MM.1S (cell line): ENCODE measurements around the gene NTM.

Experiments used
- DNase-seq: peaks from one replicate; pipeline ENCODE4 v3.0.0-alpha.2; 2015
- H2AFZ ChIP-seq: fragments of 300-600 bp; sonication (generic); 2 replicates; pipeline ENCODE4 v1.6.0; 2016; ENCODE audit warnings: antibody characterized with exemption, low read length
- H3F3A ChIP-seq: fragments of 300-600 bp; sonication (generic); 2 replicates; pipeline ENCODE4 v1.6.1; 2016; ENCODE audit warnings: mild to moderate bottlenecking, antibody characterized with exemption, low read length, moderate library complexity, mixed read lengths; ENCODE audit not compliant: insufficient read depth
- H3K27ac ChIP-seq: fragments of 300-600 bp; sonication (generic); 2 replicates; pipeline ENCODE4 v1.5.1; 2016; ENCODE audit warnings: mild to moderate bottlenecking, low read length
- H3K27me3 ChIP-seq: fragments of 300-600 bp; sonication (generic); replicated peaks from 2 replicates; pipeline ENCODE4 v1.6.0; 2016; ENCODE audit warnings: low read length; ENCODE audit not compliant: insufficient read depth
- H3K36me3 ChIP-seq: fragments of 300-600 bp; sonication (generic); replicated peaks from 2 replicates; pipeline ENCODE4 v1.6.1; 2016; ENCODE audit warnings: mild to moderate bottlenecking, low read length, mixed read lengths; ENCODE audit not compliant: insufficient read depth
- H3K4me1 ChIP-seq: fragments of 300-600 bp; sonication (generic); 2 replicates; pipeline ENCODE4 v1.6.1; 2016; ENCODE audit warnings: low read length, mixed read lengths
- H3K4me2 ChIP-seq: fragments of 300-600 bp; sonication (generic); 2 replicates; pipeline ENCODE4 v1.6.0; 2016; ENCODE audit warnings: low read depth, low read length
- H3K4me3 ChIP-seq: fragments of 300-600 bp; sonication (generic); 2 replicates; pipeline ENCODE4 v1.5.1; 2016; ENCODE audit warnings: low read length, mixed read lengths
- H3K79me2 ChIP-seq: fragments of 300-600 bp; sonication (generic); 2 replicates; pipeline ENCODE4 v1.6.1; 2016; ENCODE audit warnings: mixed run types, low read length, mixed read lengths
- H3K9ac ChIP-seq: fragments of 300-600 bp; sonication (generic); 2 replicates; pipeline ENCODE4 v1.6.1; 2016; ENCODE audit warnings: low read length, mixed read lengths
- H3K9me2 ChIP-seq: fragments of 300-600 bp; sonication (generic); replicated peaks from 2 replicates; pipeline ENCODE4 v1.6.1; 2016; ENCODE audit warnings: mild to moderate bottlenecking, low read length, mixed read lengths; ENCODE audit not compliant: insufficient read depth
- H3K9me3 ChIP-seq: fragments of 300-600 bp; sonication (generic); replicated peaks from 2 replicates; pipeline ENCODE4 v1.6.1; 2016; ENCODE audit warnings: mild to moderate bottlenecking, low read length, mixed read lengths; ENCODE audit not compliant: insufficient read depth
- H4K20me1 ChIP-seq: fragments of 300-600 bp; sonication (generic); 2 replicates; pipeline ENCODE4 v1.6.1; 2016; ENCODE audit warnings: mild to moderate bottlenecking, low read length, moderate library complexity, mixed read lengths; ENCODE audit not compliant: insufficient read depth
- EZH2 ChIP-seq: fragments of 300-600 bp; sonication (generic); optimal IDR thresholded peaks from 2 replicates; pipeline ENCODE3; 2017; ENCODE audit warnings: low read depth, mild to moderate bottlenecking, antibody characterized with exemption, low read length, mixed read lengths
- EZH2phosphoT487 ChIP-seq: fragments of 300-600 bp; sonication (generic); IDR thresholded peaks from 2 replicates; pipeline ENCODE4 v1.6.1; 2018; ENCODE audit warnings: antibody characterized with exemption, low read length
- TF ChIP-seq, protein P1 (sequence below): fragments of 300-600 bp; sonication (generic); IDR thresholded peaks from 2 replicates; pipeline ENCODE4 v1.5.1; 2016; ENCODE audit warnings: antibody characterized with exemption, low read length, mixed read lengths

The NTM gene

DNA sequence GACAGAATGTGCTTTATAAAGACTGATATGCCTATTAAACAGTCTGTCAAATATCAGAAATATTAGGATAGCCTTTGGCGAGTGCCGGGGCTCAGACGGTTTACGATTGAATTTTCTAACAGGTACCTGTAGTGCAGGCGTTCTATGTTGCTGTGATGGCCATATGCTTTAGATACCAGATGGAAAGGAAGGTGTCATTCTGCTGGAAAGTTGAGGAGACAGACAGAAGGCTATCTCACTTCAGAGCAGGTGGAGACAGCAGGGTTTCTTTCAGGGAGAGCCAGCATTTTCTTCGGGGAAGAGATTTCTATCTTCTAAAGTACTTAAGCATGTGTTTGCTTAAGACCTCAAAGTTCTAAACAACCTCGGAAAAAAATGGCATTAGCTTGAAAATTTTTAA is 415.4 kb downstream of the NTM start:
- TF ChIP-seq, protein P1, sequence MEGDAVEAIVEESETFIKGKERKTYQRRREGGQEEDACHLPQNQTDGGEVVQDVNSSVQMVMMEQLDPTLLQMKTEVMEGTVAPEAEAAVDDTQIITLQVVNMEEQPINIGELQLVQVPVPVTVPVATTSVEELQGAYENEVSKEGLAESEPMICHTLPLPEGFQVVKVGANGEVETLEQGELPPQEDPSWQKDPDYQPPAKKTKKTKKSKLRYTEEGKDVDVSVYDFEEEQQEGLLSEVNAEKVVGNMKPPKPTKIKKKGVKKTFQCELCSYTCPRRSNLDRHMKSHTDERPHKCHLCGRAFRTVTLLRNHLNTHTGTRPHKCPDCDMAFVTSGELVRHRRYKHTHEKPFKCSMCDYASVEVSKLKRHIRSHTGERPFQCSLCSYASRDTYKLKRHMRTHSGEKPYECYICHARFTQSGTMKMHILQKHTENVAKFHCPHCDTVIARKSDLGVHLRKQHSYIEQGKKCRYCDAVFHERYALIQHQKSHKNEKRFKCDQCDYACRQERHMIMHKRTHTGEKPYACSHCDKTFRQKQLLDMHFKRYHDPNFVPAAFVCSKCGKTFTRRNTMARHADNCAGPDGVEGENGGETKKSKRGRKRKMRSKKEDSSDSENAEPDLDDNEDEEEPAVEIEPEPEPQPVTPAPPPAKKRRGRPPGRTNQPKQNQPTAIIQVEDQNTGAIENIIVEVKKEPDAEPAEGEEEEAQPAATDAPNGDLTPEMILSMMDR = no peak
- TF ChIP-seq EZH2phosphoT487 (no peak), EZH2 (no peak)
- H2AFZ ChIP-seq = no peak overlapping the region

DNA sequence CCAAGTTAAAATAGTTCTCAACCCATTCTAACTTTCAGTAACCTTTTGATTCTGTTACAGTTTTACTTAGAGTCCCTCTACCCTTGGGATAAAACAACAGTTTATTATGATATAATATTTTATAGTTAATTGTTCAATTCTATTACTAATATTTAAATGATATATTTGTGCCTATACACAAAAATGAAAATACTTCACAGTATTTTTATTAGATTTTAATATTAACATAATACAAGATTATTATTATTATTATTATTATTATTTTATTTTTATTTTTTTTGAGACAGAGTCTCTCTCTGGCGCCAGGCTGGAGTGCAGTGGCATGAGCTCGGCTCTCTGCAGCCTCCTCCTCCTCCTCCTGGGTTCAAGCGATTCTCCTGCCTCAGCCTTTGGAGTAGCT is 416.7 kb downstream of the NTM start:
- Histone ChIP-seq H3K27me3 (no peaks in the 10 kb centered on the region), H3K4me1 (no peaks in the 10 kb centered on the region), H3K36me3 (no peaks in the 10 kb centered on the region), H3K9me2 (no peaks in the 10 kb centered on the region), H4K20me1 (no peaks in the 10 kb centered on the region), H2AFZ (no peak overlapping the region), H3K27ac (no peak overlapping the region), H3K79me2 (no peaks in the 10 kb centered on the region), H3K4me3 (no peak overlapping the region), H3K9ac (no peak overlapping the region), H3F3A (no peaks in the 10 kb centered on the region), H3K9me3 (no peaks in the 10 kb centered on the region), H3K4me2 (no peak overlapping the region)
- TF ChIP-seq, protein P1 = no peak
- TF ChIP-seq EZH2 (no peak), EZH2phosphoT487 (no peak)
- no peak for DNase-seq

More for the DNA sequence above, 415.4 kb downstream of the NTM start:
- H3K4me1 ChIP-seq = no peaks in the 10 kb centered on the region
- H3K9ac ChIP-seq = no peak overlapping the region
- no peaks in the 10 kb centered on the region for H3K9me2 ChIP-seq
- H3K27me3 ChIP-seq = no peaks in the 10 kb centered on the region
- no peaks in the 10 kb centered on the region for H3F3A ChIP-seq
- no peaks in the 10 kb centered on the region for H3K36me3 ChIP-seq
- no peak overlapping the region for H3K27ac ChIP-seq
- DNase-seq = no peak
- H4K20me1 ChIP-seq = no peaks in the 10 kb centered on the region
- H3K9me3 ChIP-seq = no peaks in the 10 kb centered on the region
- no peak overlapping the region for H3K4me2 ChIP-seq
- no peak overlapping the region for H3K4me3 ChIP-seq
- no peaks in the 10 kb centered on the region for H3K79me2 ChIP-seq

DNA sequence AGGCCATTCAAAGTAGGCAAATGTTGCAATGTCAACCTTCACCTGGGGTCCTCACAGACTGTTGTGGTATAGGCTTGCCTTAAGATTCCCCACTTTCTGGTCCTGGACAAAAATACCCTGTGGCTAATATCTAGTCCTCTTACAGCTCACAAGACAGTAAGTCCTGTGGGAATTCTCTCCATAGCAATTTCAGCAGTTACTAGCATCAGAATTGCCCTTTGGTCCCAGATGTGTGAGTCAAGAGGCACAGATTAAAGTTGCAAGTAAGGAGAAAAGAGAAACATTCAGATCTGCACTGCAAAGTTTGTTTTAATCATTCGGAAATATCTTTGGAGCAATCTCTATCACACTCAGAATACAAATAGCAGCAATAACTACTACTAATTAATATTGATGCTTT is 420.2 kb downstream of the NTM start:
- Histone ChIP-seq H2AFZ (no peak overlapping the region), H3K36me3 (no peaks in the 10 kb centered on the region), H3K9me3 (no peaks in the 10 kb centered on the region), H3K79me2 (no peaks in the 10 kb centered on the region), H4K20me1 (no peaks in the 10 kb centered on the region), H3K27me3 (no peaks in the 10 kb centered on the region), H3K4me1 (no peaks in the 10 kb centered on the region), H3F3A (no peaks in the 10 kb centered on the region), H3K4me2 (no peak overlapping the region), H3K4me3 (no peak overlapping the region), H3K9me2 (no peaks in the 10 kb centered on the region), H3K9ac (no peak overlapping the region), H3K27ac (no peak overlapping the region)
- DNase-seq = no peak
- TF ChIP-seq EZH2 (no peak), EZH2phosphoT487 (no peak)
- TF ChIP-seq, protein P1 = no peak
